BJ (cell line): ENCODE measurements around the gene SYNE1. TPM values are rescaled to one million over a fixed set of nuclear protein-coding genes. Genes with fewer than 3 reads are reported as not detected.

Experiments used
- CTCF ChIA-PET: fragments of 350-600 bp; formaldehyde crosslinking; extraction: SDS; loops from one replicate; lab custom pipeline; 2021; ENCODE audit warnings: antibody characterized with exemption, inconsistent platforms; lab: Yijun Ruan, JAX
- POLR2A ChIA-PET: fragments of 300-600 bp; sonication (Branson Sonifier 250); formaldehyde crosslinking; extraction: SDS; loops from one replicate; lab custom pipeline; 2021; ENCODE audit warnings: antibody characterized with exemption; lab: Charles Lee
- DNase-seq: peaks from one replicate; pipeline ENCODE4 v3.0.0-alpha.2; 2011; ENCODE audit warnings: low read depth
- H3K27me3 ChIP-seq: 2 replicates; pipeline ENCODE4 v1.6.0; 2011; ENCODE audit warnings: low read length; ENCODE audit not compliant: control insufficient read depth, insufficient read depth
- H3K36me3 ChIP-seq: 2 replicates; pipeline ENCODE4 v1.5.1; 2011; ENCODE audit warnings: low read length; ENCODE audit not compliant: control insufficient read depth, insufficient read depth
- H3K4me3 ChIP-seq: 2 replicates; pipeline ENCODE4 v1.5.1; 2011; ENCODE audit warnings: low read depth, mild to moderate bottlenecking, control low read depth, low read length
- CTCF ChIP-seq: IDR thresholded peaks from 2 replicates; pipeline ENCODE4 v1.5.1; 2011; ENCODE audit warnings: low read depth, mild to moderate bottlenecking, control low read depth, inconsistent platforms, low read length, moderate library complexity; ENCODE audit not compliant: insufficient read depth
- polyA plus RNA-seq: library from polyadenylated mRNA; depleted of rRNA; stranded (reverse); fragments of >200 nt; gene quantifications from 2 replicates; pipeline ENCODE4 v1.2.3, GENCODE V29; 2011

The SYNE1 gene
- polyA plus RNA-seq, 1 experiment: 44.2 TPM

- Histone ChIP-seq H3K4me3 (no peak overlapping the region), H3K36me3 (peaks cover 2% of the 10 kb centered on the region; the same call in 1 of the 2 replicates), H3K27me3 (no peaks in the 10 kb centered on the region)
- TF ChIP-seq CTCF: no peak
- ChIA-PET CTCF (no interaction called here), POLR2A (no interaction called here)
- DNase-seq: no peak
These were observed 470.7 kb downstream of the SYNE1 start for GRCh38 chr6:152166497-152166896.

- H3K36me3 ChIP-seq: 0 out of 2 replicates have a peak, but pooled peaks cover 2% of the 10 kb centered on the region
- TF ChIP-seq CTCF: no peak
- H3K4me3 ChIP-seq: no peak overlapping the region
- CTCF ChIA-PET: no interaction called here
- POLR2A ChIA-PET: no interaction called here
- H3K27me3 ChIP-seq: no peaks in the 10 kb centered on the region
- no peak for DNase-seq
These were observed 472.2 kb downstream of the SYNE1 start for GRCh38 chr6:152164957-152165356.

- Histone ChIP-seq H3K27me3 (no peaks in the 10 kb centered on the region), H3K4me3 (no peak overlapping the region), H3K36me3 (peaks cover 2% of the 10 kb centered on the region; the same call in 1 of the 2 replicates)
- no peak for DNase-seq
- CTCF ChIA-PET: interaction anchor here (0.7 to 1.5 kb wide), 2 partner anchors 23 to 25 kb away, joined by 3 to 4 read pairs; no protein-coding TSS in a partner anchor
- POLR2A ChIA-PET: no interaction called here
- no peak for TF ChIP-seq CTCF
These were observed 475.7 kb downstream of the SYNE1 start for GRCh38 chr6:152161501-152161900.

GRCh38 chr6:152160346-152160745 is 476.8 kb downstream of the SYNE1 start:
- CTCF ChIA-PET: interaction anchor here (0.6 kb wide), 1 partner anchor 11 kb away, joined by 3 read pairs; no protein-coding TSS in a partner anchor
- POLR2A ChIA-PET: no interaction called here
- peaks cover 2% of the 10 kb centered on the region; the same call in 1 of the 2 replicates for H3K36me3 ChIP-seq
- no peak overlapping the region for H3K4me3 ChIP-seq
- no peak for TF ChIP-seq CTCF
- DNase-seq: no peak
- no peaks in the 10 kb centered on the region for H3K27me3 ChIP-seq

- Histone ChIP-seq H3K36me3 (peaks cover 3% of the 10 kb centered on the region), H3K27me3 (no peaks in the 10 kb centered on the region), H3K4me3 (no peak overlapping the region)
- POLR2A ChIA-PET: no interaction called here
- no peak for DNase-seq
- no peak for TF ChIP-seq CTCF
- CTCF ChIA-PET: no interaction called here
These were observed 481.4 kb downstream of the SYNE1 start for GRCh38 chr6:152155792-152156191.
